HG02623 (cell line): ENCODE measurements around the gene FAM20C.

Experiments
- ATAC-seq: cut with Tn5 transposase; IDR thresholded peaks from one replicate; pipeline ENCODE4 v1.9.1; 2021; ENCODE audit warnings: moderate library complexity; ENCODE audit not compliant: unreplicated experiment

Gene FAM20C

DNA sequence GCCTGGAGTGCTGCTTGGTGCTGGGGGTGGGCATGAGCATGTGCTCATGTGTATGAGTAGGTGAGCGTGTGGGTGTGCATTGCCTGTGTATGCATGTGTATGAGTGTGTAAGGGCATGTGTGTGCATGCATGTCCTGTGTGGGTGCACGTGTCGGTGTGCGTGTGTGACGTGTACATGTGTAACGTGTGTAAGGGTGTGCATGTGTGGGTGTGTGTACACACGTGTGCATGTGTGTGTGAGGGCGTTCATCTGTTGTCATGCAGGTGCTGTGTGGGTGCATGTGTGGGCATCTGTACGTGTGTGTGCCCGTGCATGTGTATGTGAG is 30.3 kb downstream of the FAM20C start:
- no peak for ATAC-seq

DNA sequence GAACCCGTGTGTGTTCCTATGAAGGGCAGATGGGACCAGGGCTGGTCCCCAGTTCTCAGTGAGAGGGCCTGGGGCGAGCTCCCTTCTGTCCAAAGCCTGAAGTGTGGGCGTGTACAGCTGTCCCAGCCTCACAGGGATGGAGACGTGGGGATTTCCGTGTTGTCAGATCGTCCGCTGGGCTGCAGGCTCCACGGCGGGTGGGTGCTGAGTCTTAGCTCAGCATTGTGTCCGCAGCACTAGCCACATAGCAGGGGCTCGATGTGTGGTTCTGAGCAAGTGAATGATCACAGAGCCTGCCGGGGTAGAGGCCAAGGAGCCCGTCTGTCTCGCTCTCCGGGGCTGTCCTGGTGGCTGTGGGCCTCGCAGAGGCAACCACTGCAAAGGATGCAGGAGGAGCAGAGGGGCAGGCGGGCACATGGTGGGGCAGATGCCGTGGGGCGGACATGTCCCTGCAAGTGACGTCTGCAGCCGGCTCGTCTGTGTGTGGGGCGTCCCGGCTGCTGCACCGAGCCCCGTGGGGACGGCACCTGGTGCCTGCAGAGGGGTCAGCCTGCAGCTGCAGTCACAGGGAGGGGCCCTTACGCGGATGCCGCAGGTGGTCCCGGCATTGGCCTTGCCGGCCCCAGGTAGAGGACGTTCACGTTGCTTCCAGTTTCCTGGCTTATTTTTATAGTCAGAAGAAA is 30.9 kb downstream of the FAM20C start:
- no peak for ATAC-seq

DNA sequence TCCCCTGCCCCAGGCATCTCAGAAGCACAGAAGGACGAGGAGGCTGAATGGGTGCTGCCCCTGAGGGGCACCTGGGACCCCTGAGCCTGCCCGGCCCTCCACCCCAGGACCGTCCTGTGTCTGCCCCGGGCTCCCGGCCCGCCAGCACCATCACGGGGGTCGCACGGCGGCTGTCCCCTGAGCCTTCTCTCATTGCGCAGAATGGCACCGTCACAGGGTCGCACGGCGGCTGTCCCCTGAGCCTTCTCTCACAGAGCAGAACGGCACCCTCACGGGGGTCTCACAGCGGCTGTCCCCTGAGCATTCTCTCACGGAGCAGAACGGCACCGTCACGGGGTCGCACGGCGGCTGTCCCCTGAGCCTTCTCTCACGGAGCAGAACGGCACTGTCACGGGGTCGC is 31.5 kb downstream of the FAM20C start:
- ATAC-seq = no peak

DNA sequence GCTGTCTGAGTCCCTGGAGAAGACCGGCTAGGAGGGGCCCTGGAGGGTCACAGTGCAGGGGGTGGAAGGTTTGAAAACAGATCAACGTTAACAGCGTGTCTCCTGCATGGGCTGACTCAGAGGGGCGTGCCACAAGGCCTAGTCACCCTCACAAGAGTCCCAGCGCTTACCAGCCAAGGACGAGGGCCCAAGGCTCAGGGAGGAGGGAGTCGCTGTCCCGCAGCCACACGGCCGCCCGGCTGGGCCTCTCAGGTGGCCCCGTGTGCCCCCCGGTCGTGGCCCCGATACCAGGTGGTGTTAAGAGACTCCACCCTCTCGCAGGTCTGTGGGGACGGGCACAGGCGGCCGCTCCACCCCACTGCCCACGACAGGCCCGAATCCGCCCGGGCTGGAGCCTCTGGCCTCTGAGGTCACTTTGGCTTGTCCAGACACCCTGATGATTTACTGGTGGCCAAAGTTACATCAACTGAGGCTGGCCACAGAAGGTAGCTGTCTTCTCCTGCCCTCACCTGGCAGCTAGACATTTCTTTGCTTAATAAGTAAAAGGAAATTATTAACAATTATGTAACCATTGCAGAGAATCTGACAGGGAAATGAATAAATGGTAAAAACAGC is 34.0 kb downstream of the FAM20C start:
- no peak for ATAC-seq

DNA sequence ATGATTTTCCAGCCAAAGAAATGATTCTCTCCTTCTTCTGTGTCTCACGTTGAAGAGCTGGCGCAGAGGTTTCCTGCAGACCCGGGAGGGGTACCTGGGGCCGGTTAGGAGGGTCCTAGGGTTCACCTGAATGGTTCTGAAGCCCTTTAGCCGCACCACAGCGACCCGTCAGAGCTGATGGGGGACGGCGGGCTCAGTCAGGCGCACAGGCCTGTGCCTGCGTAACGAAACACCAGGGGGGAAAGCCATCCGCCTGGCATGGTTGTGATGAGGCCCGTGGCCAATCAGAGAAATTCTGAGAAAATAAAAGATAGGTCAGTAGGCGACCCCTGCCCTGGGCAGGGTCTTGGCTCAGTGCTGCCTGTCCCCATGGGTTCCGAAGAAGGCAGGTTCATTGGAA is 35.6 kb downstream of the FAM20C start:
- no peak for ATAC-seq

DNA sequence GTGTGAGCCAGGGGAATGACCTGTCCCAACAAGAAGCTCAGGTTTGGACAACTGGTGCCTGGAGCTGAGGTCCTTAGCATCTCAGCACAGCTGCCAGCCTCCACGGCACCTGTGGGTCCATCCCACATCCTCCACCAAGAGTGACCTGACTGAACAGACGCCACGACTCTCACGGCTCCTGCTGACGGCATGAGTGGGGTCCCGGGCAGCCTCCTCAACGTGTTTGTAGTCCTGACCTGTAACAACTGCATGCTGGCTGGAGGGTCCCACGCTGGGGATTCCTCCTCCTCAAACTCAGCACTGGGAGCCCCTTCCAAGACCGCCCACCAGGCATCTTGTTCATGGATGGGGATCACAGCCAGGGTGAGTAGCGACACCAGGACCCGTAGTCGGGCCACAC is 36.2 kb downstream of the FAM20C start:
- ATAC-seq = no peak

DNA sequence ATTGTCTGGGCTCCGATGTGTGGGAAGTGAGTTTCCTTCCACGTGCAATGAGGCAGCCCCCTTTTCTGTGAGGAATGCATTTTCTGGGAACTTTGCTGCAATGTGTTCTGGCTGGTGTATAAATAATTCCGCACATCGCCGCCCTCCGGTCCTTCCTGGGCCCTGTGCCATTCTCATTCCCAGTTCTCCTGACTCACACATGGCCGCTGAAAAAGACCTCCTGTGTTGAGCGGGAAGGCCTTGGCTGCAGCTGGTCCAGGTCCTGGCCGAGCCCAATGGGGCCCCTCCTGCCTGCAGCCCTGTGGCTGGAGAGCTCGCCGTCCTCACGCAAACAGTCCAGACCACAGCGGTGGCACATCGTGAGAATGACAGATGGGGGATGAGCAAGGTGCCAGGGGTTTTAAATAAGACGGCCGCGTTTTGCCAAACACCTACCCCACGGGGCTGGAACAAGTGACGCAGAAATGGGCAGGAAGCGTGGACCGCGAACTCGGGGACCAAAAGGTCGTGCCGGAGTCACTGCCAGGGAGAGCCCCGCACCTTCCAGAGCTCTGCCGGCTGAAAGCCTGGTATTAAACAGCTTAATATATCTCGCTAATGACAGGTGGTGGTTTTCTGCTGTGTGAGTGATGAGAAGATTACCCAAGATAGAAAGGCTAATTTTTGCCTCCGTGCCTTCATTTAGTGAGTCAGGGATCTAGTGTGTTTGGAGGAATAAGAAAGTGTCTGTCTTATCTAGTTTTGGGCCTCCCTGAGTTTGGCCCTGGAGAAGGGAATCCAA is 37.0 kb downstream of the FAM20C start:
- ATAC-seq = no peak

DNA sequence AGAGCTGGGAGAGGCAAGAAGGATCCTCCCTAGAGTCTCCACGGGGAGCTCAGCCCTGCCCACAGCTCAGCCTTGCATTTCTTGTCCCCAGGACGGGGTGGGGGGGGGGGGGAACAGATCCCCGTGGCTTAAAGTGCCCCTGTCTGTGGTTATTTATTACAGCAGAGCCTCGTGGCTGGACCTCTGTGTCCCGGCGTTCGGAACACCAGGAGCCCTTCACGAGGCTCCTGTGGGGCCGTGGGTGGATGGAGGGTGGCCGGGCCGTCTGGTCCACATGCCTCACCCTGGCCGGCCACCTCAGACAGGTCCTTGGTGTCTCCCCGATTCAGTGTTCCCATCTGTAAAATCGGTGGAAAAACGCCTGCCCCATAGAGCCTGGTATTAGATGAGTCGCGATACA is 37.9 kb downstream of the FAM20C start:
- no peak for ATAC-seq

DNA sequence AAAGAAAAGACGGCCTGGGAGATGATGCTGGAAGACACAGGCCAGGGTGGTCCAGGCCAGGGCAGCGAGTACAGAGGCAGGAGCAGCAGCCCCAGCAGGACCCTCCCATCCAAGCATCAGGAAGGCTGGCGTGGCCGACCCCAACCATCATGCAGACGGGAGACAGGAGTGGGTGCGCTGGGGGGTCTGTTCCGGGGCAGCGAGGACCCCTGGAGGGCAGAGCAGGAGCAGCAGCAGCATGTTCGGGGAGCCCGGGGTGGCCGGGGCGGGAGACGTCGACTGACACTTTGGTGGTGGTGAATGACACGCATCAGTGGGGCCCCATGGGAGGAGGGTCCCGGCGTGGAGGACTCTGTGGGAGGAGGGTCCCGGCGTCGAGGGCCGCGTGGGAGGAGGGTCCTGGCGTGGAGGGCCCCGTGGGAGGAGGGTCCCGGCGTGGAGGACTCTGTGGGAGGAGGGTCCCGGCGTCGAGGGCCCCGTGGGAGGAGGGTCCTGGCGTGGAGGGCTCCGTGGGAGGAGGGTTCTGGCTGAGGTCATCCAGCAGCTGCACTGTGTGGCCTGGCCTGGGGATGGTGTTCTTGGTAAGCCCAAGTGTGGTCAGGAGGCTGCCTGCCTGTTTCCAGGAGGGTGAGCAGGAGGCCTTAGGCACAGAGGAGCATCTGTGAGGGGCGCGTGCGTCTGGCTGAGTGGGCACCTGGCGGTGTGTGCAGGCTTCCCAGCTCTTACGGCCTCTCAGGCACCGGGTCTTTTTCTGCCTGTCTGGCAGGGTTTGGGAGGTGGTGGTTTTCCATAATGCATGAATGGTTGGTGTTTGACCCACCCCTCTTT is 38.9 kb downstream of the FAM20C start:
- ATAC-seq = no peak

DNA sequence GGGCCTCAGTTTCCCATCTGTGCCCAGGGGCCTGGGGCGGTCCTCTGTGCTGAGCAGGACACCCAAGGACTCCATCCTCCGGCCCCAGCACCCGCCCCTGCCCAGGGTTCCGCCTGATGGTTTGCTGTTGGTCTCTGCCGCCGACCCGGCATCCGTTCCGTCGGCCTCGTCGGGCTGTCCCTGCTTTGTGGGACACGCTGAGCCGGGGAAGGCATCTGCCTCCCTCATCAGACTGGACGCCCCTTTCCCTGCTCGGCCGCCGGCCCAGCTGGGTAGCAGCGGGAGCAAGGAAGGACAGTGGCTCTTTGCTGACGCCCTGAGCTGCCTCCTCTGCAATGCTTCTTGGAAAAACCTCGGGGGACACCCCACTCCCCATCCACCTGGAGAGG is 39.5 kb downstream of the FAM20C start:
- ATAC-seq = no peak

DNA sequence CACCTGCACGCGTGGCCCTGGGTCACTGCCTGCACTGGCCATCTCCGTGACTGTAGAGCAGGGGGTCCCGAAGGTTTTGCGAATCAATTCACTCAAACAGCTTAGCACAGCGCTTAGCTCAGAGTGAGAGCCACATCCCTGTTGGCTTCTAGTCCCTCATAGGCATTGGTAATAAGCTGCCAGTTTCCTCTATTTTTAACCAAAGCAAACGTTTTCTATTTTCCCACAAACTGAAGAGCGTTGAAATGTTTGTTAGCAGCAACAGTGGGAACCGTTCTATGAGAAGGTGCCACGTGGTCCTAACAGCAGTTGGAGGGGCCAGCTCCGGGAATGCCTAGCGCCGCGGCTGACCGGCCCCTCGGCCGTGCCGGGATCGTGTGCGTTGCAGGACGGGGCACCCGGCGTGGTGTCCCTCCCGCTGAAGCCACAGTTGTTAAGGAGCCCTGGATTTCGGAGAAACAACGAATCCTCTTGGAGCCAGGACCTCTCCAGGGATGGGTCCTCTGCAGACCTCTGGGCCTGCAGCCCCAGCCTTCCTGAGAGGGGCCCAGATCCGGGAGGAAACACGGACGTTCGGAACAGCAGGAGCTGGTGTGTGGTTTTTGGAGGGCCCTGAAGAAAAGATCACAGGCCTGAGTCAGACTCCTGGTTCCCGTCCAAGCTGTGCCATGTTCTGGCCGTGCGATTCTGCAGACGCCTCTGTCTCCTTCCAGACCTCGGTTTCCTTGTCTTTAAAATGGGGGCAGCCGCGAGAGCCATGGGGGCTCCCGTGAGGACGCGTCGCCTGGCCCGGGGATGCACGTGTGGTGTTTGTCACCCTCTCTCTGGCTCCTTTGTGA is 40.3 kb downstream of the FAM20C start:
- no peak for ATAC-seq

DNA sequence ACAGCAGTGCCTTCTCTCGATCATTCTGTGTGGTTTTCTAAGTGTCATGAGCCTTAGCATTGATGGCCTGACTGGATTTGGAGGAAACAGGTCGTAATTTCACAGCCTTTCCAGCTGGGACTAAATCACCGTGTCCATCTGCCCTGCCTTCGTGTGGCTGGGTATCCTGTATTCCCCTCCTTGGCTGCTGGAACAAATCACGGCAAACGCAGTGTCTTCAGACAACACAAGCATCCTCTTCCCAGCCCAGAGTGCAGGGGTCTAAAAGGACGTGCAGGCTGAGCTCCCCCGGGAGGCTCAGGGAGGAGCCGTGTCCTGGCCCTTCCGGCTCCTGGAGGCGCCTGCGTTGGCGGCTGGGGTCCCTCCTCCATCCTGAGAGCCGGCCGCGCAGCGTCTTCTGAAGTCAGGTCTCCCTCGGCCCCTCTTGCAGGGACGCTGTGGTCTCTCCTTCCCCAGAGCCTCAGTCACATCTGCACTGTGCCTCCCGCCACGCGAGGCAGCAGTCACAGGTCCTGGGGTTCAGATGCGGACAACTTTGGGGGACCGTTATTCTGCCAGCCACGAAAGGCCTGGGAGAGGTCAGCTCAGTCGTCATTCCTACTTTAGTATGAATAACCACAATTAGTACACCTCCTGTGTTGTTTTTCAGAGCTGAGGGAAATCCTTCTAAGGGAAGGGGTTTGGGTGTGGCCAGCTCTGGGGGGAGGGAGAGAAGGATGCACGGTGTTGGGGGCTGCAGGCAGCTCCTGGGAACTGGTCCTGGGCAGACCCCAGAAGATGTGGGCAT is 41.1 kb downstream of the FAM20C start:
- no peak for ATAC-seq

DNA sequence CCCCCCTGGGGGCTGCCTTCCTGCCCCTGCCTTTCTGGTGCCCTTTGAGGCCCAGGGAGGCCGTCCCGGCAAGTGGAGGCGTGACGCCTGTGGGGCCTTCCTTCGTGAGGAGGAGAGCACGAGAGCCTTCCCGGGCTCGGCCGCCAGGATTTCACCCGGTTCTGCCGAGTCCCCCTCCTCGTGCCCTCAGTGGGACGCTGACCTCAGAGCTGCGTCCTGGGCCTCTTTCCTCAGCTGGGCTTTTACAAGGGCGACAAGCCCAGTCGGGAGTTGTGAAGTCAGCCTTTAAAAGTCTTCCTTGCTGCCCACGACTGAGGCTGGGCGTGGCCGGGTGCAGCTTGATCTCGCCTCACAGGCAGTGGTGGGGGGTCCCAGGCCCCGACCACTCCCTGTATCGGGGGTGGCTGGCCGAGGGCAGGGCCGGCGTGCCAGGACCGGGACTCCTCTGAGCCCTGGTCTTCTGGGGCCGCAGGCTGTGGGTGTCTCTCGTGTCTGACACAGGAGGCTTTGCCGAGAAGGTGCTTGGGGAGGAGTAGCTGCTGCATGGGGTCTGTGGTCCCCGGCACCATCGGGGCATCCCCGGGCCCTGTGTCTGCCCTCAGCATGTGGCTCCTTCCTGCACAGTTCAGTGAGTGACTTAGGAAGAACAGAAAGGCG is 41.8 kb downstream of the FAM20C start:
- ATAC-seq = no peak

DNA sequence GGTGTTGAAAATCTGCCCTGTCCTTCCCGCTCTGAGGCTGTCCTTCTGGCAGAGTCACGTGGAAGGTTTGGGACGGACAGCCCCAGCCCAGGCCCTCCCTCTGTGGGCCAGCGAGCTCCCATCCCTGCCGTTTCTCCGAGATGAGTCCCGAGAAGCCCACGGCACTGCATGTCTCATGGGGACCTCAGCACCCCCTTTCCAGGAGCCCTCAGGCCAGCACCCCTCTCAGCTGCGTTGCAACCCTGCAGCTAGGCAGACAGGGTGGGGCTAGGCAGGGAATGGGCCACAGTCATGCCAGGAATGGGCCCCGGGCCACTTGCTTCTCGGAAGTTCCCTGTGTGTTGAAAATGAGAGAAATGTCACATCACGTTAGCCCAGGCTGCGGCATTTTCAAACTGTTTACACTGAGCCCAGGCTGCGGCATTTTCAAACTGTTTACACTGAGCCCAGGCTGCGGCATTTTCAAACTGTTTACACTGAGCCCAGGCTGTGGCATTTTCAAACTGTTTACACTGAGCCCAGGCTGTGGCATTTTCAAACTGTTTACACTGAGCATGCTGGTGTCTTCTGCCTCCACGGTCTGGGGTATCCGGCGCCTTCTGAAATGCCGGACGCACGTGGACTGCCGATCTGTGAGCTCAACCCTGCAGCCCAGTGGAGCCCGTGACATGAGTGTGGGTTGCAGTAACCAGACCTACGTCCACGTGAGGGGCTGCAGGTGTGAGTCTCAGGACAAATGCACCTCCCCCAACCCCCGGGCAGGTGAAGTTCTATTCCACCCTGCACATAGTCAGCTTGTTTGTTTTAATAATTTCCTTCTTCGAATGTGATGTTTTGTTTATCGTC is 42.6 kb downstream of the FAM20C start:
- no peak for ATAC-seq

DNA sequence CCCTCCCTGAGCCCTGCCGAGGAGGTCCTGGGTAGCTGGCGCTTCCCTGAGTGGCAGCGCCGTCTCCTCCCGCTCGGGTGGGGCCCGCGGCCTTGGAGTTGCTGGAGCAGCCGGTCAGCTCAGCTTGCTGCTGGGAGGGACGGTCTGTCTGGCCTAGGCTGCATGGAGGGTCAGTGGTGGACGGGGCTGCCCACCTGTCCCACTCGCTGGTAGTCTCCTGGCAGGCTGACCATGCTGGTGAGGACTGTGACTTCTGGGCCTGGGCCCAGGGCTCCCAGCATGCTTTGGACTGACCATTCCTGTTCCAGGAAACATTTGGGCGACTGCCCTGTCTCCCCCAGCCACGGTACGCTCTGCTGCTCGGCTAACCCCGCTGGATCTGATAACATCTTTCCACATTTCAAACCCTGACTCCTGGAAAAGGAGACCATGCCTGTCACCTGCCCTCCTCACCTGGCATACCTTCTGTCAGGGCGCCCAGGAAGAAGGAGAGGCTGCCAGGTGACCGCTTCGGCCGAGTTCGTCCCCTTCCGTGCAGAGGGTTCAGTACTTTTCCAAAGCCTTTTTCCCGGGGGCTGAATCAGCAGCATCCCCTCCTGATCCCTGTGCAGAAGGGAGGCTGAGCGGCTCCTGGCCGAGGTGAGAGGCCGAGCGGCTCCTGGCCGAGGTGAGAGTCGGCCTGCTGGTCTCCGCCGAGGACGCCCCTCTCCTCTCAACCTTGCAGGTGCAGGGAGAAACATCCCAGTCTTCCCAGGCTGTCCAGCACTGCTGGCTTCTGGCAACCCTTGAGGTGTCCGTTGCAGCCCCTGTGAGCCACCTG is 43.4 kb downstream of the FAM20C start:
- no peak for ATAC-seq

DNA sequence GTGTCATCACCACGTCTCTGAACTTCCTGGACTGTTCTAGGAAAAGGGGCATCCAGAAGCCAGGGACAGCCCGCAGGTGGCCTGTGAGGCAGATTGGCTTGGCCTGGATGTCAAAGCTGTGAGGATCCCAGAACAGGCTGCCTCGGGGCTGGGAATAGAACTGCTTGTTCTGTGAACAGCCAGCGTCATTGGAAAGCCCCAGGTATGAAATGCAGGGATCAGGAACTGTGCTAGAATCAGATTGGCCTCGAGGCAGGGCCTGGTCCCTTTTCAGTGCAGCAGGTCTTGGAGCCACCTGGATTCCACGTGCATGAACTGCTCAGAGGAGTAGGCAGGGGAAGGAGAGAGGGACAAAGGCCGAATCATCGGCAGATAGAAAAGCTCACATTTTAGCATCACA is 44.6 kb downstream of the FAM20C start:
- ATAC-seq = no peak

DNA sequence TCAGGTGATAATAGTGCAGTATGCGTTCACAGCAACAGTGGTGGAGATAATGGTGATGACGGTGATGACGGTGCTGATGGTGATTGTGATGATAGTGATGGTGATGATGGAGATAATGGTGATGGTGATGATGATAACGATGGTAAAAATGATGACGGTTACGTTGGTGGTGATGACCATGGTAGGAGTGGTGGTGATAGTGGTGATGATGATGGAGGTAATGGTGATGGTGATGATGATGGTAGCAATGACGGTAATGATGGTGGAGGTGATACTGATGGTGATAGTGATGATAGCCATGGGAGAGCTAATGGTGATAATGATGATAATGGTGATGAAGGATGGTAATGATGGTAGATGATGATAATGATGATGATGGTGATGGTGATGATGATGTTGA is 45.0 kb downstream of the FAM20C start:
- ATAC-seq = no peak
